HG03460 (cell line): ENCODE data around the gene PACS1.

ENCODE experiments used
- ATAC-seq: cut with Tn5 transposase; IDR thresholded peaks from one replicate; pipeline ENCODE4 v1.9.1; 2021; ENCODE audit not compliant: unreplicated experiment

PACS1 gene

GRCh38 chr11:66178871-66179270 lies 108.8 kb downstream of the PACS1 start:
- no peak for ATAC-seq

GRCh38 chr11:66181632-66182315 lies 111.7 kb downstream of the PACS1 start:
- no peak for ATAC-seq

- no peak for ATAC-seq
Measured at GRCh38 chr11:66183494-66184048, 113.5 kb downstream of the PACS1 start.

- no peak for ATAC-seq
Measured at GRCh38 chr11:66184728-66185127, 114.7 kb downstream of the PACS1 start.

- ATAC-seq: no peak
Measured at GRCh38 chr11:66186470-66186869, 116.4 kb downstream of the PACS1 start.

GRCh38 chr11:66187453-66187852 lies 117.4 kb downstream of the PACS1 start:
- no peak for ATAC-seq

GRCh38 chr11:66188580-66188979 lies 118.5 kb downstream of the PACS1 start:
- no peak for ATAC-seq

- ATAC-seq: no peak
Measured at GRCh38 chr11:66189031-66189745, 119.1 kb downstream of the PACS1 start.

- ATAC-seq: no peak
Measured at GRCh38 chr11:66190786-66191185, 120.7 kb downstream of the PACS1 start.

- no peak for ATAC-seq
Measured at GRCh38 chr11:66192181-66192863, 122.2 kb downstream of the PACS1 start.

GRCh38 chr11:66194391-66194790 lies 124.3 kb downstream of the PACS1 start:
- no peak for ATAC-seq

- no peak for ATAC-seq
Measured at GRCh38 chr11:66195867-66196266, 125.8 kb downstream of the PACS1 start.

GRCh38 chr11:66203847-66204246 lies 133.8 kb downstream of the PACS1 start:
- ATAC-seq: no peak

- no peak for ATAC-seq
Measured at GRCh38 chr11:66204412-66204811, 134.3 kb downstream of the PACS1 start.

- no peak for ATAC-seq
Measured at GRCh38 chr11:66207816-66208215, 137.7 kb downstream of the PACS1 start.

GRCh38 chr11:66211100-66211499 lies 141.0 kb downstream of the PACS1 start:
- no peak for ATAC-seq

- ATAC-seq: no peak
Measured at GRCh38 chr11:66216911-66217310, 146.8 kb downstream of the PACS1 start.

- no peak for ATAC-seq
Measured at GRCh38 chr11:66218036-66218435, 148.0 kb downstream of the PACS1 start.

- ATAC-seq: no peak
Measured at GRCh38 chr11:66218846-66219620, 149.0 kb downstream of the PACS1 start.

GRCh38 chr11:66219846-66220565 lies 149.9 kb downstream of the PACS1 start:
- ATAC-seq: no peak
